GM19099 (cell line): Measurements from ENCODE around the gene PKNOX2.

ENCODE experiments used
- POLR2A ChIP-seq: IDR thresholded peaks from 3 replicates; pipeline ENCODE4 v1.6.1; 2011; ENCODE audit warnings: low read depth; ENCODE audit not compliant: insufficient read length; ENCODE audit errors: extremely low read depth

PKNOX2 gene

GRCh38 chr11:125357551-125357950 is 193.0 kb downstream of the PKNOX2 start:
- TF ChIP-seq POLR2A, result no peak

GRCh38 chr11:125358254-125358840 is 193.8 kb downstream of the PKNOX2 start:
- TF ChIP-seq POLR2A, result no peak

GRCh38 chr11:125359130-125359529 is 194.6 kb downstream of the PKNOX2 start:
- TF ChIP-seq POLR2A, result no peak

- no peak for TF ChIP-seq POLR2A
These were observed 195.5 kb downstream of the PKNOX2 start for GRCh38 chr11:125360066-125360465.

- no peak for TF ChIP-seq POLR2A
These were observed 199.7 kb downstream of the PKNOX2 start for GRCh38 chr11:125364121-125364826.

GRCh38 chr11:125365196-125365931 is 200.8 kb downstream of the PKNOX2 start:
- no peak for TF ChIP-seq POLR2A

GRCh38 chr11:125367710-125368109 is 203.2 kb downstream of the PKNOX2 start:
- no peak for TF ChIP-seq POLR2A

- no peak for TF ChIP-seq POLR2A
These were observed 204.2 kb downstream of the PKNOX2 start for GRCh38 chr11:125368757-125369156.

- TF ChIP-seq POLR2A, result no peak
These were observed 205.3 kb downstream of the PKNOX2 start for GRCh38 chr11:125369808-125370207.

- TF ChIP-seq POLR2A, result no peak
These were observed 206.2 kb downstream of the PKNOX2 start for GRCh38 chr11:125370561-125371389.

GRCh38 chr11:125371431-125371935 is 206.9 kb downstream of the PKNOX2 start:
- no peak for TF ChIP-seq POLR2A

- TF ChIP-seq POLR2A, result no peak
These were observed 207.5 kb downstream of the PKNOX2 start for GRCh38 chr11:125372088-125372487.

GRCh38 chr11:125372911-125373310 is 208.4 kb downstream of the PKNOX2 start:
- no peak for TF ChIP-seq POLR2A

GRCh38 chr11:125373426-125374391 is 209.2 kb downstream of the PKNOX2 start:
- TF ChIP-seq POLR2A, result no peak
